NCI-H1930 (cell line): ENCODE data around the gene BSPRY.
"Not testable (repeated sequence)": the region's sequence is repeated elsewhere in the genome, so short reads cannot be mapped to it uniquely, and the experiment has no call there.

ENCODE experiments used
- DNase-seq, 2 experiments: peaks; one replicate each; lab custom pipeline; 2025; lab: John Stamatoyannopoulos, UW

The BSPRY gene

GRCh38 chr9:113370806-113371325 lies 21.5 kb downstream of the BSPRY start:
- DNase-seq, result no peak

- no peak for DNase-seq
Observed at GRCh38 chr9:113372059-113372458, 22.7 kb downstream of the BSPRY start.

DNA sequence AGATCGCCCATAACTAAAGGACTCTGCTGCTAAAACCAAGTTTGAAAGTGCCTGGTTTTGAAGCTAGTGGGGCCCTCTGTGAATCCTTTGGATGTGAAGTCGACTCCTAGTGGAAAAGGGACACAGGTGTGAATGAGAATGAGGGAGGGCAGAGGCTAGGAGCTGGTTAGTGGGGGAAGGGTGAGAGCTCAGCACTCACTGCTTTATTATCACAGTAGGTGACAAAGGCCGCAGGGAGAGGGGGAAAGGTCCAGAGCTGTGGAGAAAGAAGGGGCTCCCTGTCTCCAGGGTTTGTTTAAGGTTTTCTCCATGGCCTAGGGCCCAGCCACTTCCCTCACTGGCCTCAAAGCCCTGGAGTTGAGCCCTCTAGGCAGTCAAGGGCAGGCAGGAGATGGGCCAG lies 23.9 kb downstream of the BSPRY start:
- no peak for DNase-seq

GRCh38 chr9:113373676-113374392 lies 24.5 kb downstream of the BSPRY start:
- no peak for DNase-seq

DNA sequence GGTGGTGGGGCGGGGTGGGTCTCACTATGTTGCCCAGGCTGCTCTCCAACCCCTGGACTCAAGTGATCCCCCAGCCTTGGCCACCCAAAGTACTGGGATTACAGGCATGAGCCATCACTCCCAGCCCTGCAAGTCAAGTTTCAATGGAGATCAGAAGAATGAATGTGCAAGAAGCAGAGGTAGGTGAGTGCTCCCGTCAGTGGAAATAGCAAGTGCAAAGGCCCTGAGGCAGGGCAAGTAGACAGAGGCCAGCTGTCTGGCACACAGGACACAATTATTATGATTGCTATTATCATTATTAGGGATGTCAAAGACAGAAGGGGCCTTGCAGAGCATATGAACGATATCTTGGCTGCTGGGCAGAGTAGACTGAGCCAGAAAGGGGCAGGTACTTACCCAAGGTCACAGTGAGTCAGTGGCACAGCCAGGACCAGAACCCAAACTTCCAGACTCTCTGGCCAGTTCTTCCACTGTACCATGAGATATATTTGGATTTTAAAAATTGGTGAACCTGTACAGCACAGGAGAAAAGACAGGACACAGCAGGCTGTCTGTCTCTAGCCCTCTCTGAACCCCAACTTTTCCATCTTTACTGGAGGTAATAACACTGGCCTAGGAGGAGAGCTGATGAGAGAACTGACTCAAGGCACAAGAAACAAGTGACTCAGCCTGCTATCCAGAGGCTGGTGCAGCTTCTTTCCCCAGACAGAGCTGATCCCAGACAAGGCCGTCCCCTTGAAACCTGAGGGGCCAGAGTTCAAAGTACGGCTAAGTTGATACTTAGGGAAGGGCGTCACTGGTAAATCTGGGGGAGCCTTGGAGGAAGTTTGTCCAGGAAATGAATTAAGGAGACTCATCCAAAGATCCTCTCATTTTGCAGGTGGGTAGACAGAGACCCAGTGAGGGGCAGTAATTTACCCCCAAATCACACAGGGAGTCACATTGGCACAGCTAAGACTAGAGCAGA lies 26.0 kb downstream of the BSPRY start:
- DNase-seq, result no peak

DNA sequence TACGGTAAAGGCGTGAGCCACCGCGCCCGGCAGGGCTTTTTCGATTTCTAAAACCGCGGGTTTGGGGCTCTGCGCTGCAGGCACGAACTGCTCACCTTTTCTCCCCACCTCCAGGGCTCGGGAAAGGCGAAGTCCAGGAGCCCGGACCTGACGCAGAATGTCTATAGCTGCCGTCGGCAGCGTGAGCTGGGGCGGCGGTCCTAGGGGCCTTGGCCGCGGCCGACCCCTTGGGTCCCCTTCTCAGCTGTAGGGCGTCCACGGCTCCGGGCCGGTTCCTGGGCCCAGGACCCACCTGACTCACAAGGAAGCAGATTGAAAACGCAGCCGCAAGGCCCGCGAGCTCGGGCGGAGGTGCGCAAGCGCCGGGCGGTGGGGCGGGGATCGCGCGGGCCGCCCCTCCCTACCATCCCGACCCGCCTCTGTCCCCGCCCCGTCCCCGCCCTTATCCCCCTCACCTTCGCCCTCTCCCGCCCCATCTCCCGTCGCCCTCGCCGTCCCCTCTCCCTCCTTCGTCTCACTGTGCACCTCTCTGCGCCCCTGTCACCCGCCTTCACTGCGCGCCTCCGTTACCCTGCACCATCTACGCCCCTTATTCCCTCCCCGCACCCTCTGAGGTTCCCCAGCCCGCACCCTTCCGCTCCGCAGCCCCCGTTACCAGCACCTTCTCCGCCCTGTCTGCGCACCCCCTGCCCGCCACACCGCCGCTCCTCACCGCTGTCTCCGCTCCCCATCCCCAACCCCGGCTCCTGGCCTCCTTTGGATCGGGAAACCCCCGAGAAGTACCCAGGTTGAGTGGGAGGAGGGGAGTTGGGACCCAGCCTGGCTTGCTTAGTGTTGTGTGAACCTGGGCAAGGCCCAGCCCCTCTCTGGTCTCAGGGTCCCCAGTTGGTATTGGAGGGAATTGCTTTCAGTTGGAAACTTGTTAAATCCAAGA lies 27.6 kb downstream of the BSPRY start, which contains the start of gene HDHD3:
TSS of gene HDHD3 (minus strand) at position 353 of the 934 bp plus-strand sequence. CDS start 2,632 bp downstream, outside the sequence.
- DNase-seq, result peak; percentile 50 to 63

GRCh38 chr9:113379094-113379828 lies 29.9 kb downstream of the BSPRY start:
- DNase-seq, result not testable (repeated sequence)

DNA sequence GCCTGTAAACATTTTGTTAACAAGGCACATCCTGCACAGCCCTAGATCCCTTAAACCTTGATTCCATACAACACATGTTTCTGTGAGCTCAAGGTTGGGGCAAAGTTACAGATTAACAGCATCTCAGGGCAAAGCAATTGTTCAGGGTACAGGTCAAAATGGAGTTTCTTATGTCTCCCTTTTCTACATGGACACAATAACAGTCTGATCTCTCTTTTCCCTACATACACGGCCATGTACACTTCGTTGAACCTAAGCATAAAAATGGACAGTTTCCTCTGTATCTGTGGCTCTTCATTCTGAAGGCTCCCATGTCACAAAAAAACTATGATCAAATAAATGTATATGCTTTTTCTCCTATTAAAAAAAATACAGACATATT lies 30.5 kb downstream of the BSPRY start:
- not testable (repeated sequence) for DNase-seq

DNA sequence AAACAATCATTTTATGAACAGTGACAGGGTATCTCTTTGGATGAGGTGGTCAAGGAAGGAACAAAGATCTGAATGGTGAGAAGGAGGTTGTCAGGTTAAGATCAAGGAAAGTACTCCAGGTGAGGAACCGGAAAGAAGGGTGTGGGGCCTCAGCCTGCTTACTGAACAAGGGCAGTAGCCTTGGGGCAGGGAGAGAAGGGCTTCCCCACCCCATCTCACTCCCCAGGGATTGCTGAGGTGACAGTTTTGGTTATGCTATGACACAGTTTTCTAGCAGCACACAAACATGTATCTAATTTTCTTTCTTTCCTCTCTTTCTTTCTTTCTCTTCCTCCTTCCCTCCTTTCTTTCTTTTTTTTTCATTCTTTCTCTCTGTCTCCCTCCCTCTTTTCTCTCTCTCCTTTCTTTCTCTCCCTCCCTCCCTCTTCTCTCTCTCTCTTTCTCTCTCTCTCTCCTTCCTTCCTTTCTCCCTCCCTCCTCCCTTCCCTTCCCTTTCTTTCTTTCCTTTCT lies 31.6 kb downstream of the BSPRY start:
- no peak for DNase-seq

GRCh38 chr9:113381441-113381840 lies 32.1 kb downstream of the BSPRY start:
- DNase-seq, result not testable (repeated sequence)

DNA sequence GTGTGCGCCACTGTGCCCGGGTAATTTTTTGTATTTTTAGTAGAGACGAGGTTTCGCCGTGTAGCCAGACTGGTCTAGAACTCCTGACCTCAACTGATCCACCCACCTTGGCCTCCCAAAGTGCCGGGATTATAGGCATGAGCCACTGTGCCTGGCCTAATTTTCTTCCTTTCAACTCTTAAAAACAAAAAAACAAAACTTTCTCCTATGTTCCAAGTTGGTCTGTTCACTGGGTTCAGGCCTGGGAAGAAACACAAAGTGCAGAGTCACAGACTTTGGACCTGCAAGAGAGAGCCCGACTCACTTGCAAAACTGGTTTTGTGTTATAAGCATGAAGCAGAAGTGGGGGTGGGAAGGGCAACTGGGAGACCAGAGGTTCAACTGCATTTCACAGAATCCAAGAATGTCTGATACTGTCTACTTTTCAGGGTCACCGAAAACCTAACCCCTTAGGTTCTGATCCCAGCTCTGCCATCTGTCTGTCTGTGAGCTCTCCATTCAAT lies 32.6 kb downstream of the BSPRY start:
- no peak for DNase-seq

DNA sequence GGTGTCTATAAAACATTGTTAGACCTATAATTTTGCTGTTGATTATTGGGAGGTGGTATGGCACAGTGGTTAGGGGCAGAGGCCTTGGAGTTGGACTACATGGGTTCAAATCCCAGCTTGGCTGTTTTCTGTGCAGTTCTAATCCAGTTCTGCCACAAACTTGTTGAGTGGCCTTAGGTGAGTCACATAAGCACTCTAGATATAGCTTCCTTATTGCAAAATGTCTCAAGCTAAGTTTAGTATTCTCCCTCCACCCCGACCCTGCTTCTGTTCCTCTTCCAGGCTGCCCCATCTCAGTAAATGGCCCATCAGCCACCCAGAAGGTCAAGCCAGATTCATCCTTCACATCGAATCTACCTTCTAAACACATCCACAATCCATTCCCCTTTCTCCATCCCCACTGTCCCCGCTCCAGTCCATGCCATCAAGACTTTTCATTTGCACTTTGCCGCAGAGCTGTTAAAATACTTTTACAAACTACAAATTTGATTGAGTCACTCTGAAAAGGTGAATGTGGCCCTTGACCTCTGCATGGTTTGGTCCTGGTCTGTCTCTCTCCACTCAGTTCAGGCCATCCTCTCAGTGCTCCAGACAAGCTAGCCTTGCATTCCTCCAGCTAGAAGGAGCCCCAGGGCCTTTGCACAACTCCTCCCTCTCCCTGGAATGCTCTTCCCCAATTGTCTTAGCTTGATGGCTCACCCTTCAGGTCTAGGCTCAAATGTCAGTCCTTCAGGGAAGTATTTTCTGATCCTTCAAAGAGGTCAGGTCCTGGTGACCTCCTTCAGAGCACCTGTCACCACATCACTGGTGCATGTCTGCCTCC lies 37.4 kb downstream of the BSPRY start:
- no peak for DNase-seq

- no peak for DNase-seq
Observed at GRCh38 chr9:113387560-113388230, 38.4 kb downstream of the BSPRY start.

DNA sequence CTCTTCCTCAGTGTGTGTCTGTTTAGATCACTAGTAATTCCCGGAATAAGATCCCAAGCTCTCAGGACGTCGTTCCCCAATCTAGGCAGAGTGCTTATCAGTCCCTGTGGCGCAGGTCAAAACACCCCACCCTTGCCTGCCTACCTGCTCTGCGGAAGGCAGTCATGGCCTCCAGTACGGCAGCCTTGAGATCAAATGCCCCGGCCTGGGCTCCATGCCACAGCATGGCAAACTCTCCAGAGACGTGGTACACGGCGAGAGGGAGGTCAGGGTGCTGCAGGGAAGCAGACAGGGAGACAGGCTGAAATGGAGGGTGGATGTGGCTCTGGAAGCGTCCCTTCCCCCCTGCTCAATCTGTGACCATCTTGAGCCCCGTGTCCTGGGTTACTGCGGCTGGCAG lies 39.5 kb downstream of the BSPRY start:
- DNase-seq, result no peak

DNA sequence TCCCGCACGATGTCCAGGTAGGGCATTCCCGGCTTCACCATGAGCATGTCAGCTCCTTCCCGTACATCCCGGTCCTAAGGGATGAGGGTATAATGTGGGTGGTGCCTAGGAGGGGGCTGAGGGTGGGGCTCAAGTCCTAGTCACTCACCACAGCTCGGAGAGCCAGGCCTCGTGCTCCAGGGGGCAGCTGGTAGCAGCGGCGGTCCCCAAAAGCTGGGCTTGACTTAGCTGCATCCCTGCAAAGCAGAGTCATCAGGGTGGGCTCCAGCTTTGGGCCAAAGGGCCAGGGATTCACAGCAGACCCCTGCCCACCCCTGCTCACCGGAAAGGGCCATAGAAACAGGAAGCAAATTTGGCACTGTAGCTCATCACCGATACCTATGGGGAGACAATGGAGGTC lies 40.1 kb downstream of the BSPRY start:
- DNase-seq, result no peak

DNA sequence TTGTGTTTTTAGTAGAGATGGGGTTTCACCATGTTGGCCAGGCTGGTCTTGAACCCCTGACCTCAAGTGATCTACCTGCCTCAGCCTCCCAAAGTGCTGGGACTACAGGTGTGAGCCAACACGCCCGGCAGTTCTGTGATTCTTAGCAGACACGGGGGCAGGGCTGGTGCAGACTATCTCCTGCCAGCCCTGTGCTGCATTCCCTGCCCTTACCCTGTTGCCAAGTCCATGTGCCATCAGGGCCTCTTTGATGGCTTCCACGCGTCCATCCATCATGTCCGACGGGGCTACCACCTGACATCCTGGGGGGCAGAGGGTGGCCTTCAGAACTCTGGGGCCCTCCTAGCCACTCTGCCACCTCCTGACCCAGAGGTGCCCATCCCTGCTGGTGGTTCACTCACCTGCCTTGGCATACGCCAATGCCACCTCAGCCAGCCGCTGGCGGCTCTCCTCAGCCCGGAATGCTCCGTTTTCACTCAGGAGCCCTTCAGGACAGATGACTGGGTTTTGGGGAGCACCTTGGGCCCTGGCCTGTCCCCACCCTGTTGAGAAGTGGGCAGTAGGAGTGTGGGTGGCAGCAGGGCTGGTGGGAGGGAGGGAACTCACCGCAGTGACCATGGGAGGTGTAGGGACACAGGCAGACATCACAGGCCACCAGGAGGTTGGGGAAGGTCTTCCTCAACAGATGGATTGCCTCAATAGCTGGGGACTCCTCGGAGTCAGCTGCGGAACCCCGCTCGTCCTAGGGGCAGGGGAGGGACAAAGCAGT lies 41.0 kb downstream of the BSPRY start:
- DNase-seq, result no peak

- no peak for DNase-seq
Observed at GRCh38 chr9:113391917-113392316, 42.6 kb downstream of the BSPRY start.

DNA sequence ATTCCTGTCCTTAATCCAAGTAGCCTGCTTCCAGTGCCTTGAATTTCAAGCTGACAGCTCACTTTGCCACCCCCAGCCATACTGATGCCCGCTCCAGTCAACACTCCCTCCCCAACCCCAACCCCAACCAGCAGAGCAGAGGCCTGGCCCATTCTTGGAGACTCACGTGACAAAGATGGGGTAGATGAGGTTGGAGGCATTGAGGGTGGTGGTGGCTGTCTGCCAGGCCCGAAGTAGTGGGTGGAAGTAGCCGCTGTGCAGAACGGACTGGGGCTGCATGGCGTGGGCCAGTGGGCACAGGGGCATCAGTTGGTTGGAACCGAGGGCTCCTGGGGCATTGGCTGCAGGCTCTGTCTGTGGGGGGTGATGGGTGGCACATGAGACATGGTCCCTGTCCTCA lies 43.9 kb downstream of the BSPRY start:
- DNase-seq, result no peak
